Right lobe of liver (tissue), 4 donors: ENCODE results near the gene FIGN.

Source experiments
- CTCF ChIP-seq, 4 donors: fragments of 200-600 bp in 3 of 4; fragments of 450-650 bp in 1 of 4; IDR thresholded peaks; one replicate each; pipeline versions ENCODE4 v1.5.1 to v1.8.0; 2016 to 2022; ENCODE audit warnings: antibody characterized with exemption in 4 of 4, mild to moderate bottlenecking in 2 of 4
- POLR2A ChIP-seq: fragments of 450-650 bp; IDR thresholded peaks from one replicate; pipeline ENCODE4 v1.6.1; 2017; ENCODE audit warnings: antibody characterized with exemption, mild to moderate bottlenecking
- donor health status: DM: no; HTN: no; CAD: no.
- donor health status: DM: no; HTN: no; CAD: no.
- donor health status: DM: no; HTN: yes; CAD: no.

- TF ChIP-seq CTCF (IDR thresholded peaks at IDR 0.05) (no peak), POLR2A (no peak)
Measured at GRCh38 chr2:163612332-163612731, 123.5 kb downstream of the FIGN start.
